CD4-positive, alpha-beta T cell treated with Interleukin-2 at 100 ng/mL for 4 hours (primary cell): ENCODE results near the gene CHD2.

Experiments used
- DNase-seq: peaks from one replicate; pipeline ENCODE4 v3.0.0-alpha.2; 2020; ENCODE audit warnings: low spot score

Gene CHD2

GRCh38 chr15:93068581-93069199, 168.6 kb downstream of the CHD2 start:
- no peak for DNase-seq

- no peak for DNase-seq
Measured at GRCh38 chr15:93070132-93070531, 170.0 kb downstream of the CHD2 start.

- DNase-seq: no peak
Measured at GRCh38 chr15:93070551-93071296, 170.6 kb downstream of the CHD2 start.

GRCh38 chr15:93071469-93071936, 171.4 kb downstream of the CHD2 start:
- DNase-seq: no peak

GRCh38 chr15:93072011-93072410, 171.9 kb downstream of the CHD2 start:
- no peak for DNase-seq

- no peak for DNase-seq
Measured at GRCh38 chr15:93072411-93073394, 172.6 kb downstream of the CHD2 start.

- no peak for DNase-seq
Measured at GRCh38 chr15:93073465-93073952, 173.4 kb downstream of the CHD2 start.

GRCh38 chr15:93074599-93074998, 174.5 kb downstream of the CHD2 start:
- DNase-seq: no peak

GRCh38 chr15:93076217-93076616, 176.1 kb downstream of the CHD2 start:
- DNase-seq: no peak

GRCh38 chr15:93076875-93077274, 176.8 kb downstream of the CHD2 start:
- DNase-seq: no peak
